Mucosa of descending colon (tissue), 3 donors: ENCODE results near the gene CLIC1. TPM values are rescaled to one million over a fixed set of nuclear protein-coding genes. Genes with fewer than 3 reads are reported as not detected.

ENCODE experiments used
- ATAC-seq: fragments of 200-7000 bp; cut with Tn5 transposase; one replicate; pipeline ENCODE4 v1.9.1; 2020; ENCODE audit warnings: mild to moderate bottlenecking, moderate library complexity
- DNase-seq, 3 donors: peaks; one replicate each; pipeline ENCODE4 v3.0.0-alpha.2; 2020
- H3K36me3 ChIP-seq: fragments of 200-600 bp; one replicate; pipeline ENCODE4 v1.8.0; 2021; ENCODE audit warnings: low read depth, mild to moderate bottlenecking
- H3K4me1 ChIP-seq: fragments of 200-600 bp; one replicate; pipeline ENCODE4 v1.8.0; 2021; ENCODE audit warnings: low read depth, mild to moderate bottlenecking
- H3K4me3 ChIP-seq: fragments of 200-600 bp; one replicate; pipeline ENCODE4 v1.8.0; 2021; ENCODE audit warnings: mild to moderate bottlenecking
- H3K9me3 ChIP-seq: fragments of 200-600 bp; one replicate; pipeline ENCODE4 v1.8.0; 2021; ENCODE audit warnings: mild to moderate bottlenecking
- CTCF ChIP-seq: fragments of 200-600 bp; IDR thresholded peaks from one replicate; pipeline ENCODE4 v1.8.0; 2022; ENCODE audit warnings: antibody characterized with exemption, mild to moderate bottlenecking
- intact Hi-C, 2 donors: fragments of 100-400 bp; cut with DNase I in 1 of 2; cut with micrococcal nuclease in 1 of 2; formaldehyde crosslinking; loops; one replicate each; pipeline versions ENCODE4 v1.11.0 to v1.11.1; 2022; cut with DNase I, micrococcal nuclease
- long read RNA-seq, 2 donors: library from polyadenylated mRNA; unstranded; transcript quantifications; one replicate each; pipeline ENCODE4 v2.0.0, GENCODE V29; 2019 to 2021
- total RNA-seq, 3 donors: library from RNA; stranded (reverse); fragmentation: NEBNext Ultra II Directional in 2 of 3; extraction: Animal tissue kit (Norgen Biotek cat#: 25700) in 2 of 3; gene quantifications; one replicate each; pipeline versions ENCODE4 v1.2.1 to v1.2.4, GENCODE V29; 2021 to 2023
- donor health status: DM: no; HTN: no; CAD: no; lungs with moderate emphysema.
- donor health status: DM: no; HTN: no; CAD: no.
- donor health status: DM: no; HTN: yes; CAD: no.

CLIC1 gene
- 100 to 1,000 TPM; 269 to 555 (median 441) TPM for total RNA-seq
- long read RNA-seq, donor 1, transcript CLIC1-208 (6 exons, 1,254 nt) = major isoform, 291 of 312 reads
- long read RNA-seq, donor 1, partial matches to known transcripts = 8 of 312 reads
- long read RNA-seq, donor 1, other reads (novel, unspliced or antisense) = 9 of 312 reads
- long read RNA-seq, donor 2, transcript CLIC1-208 (6 exons, 1,254 nt) = major isoform, 362 of 426 reads
- long read RNA-seq, donor 2, partial matches to known transcripts = 13 of 426 reads
- long read RNA-seq, donor 2, other reads (novel, unspliced or antisense) = 47 of 426 reads

- H3K4me1 ChIP-seq = peaks cover 37% of the 10 kb centered on the region
- H3K9me3 ChIP-seq = no peaks in the 10 kb centered on the region
- peak within 1 kb of the TSS; percentile 50 for H3K4me3 ChIP-seq
- DNase-seq (peak; percentile 91 to 94 (median 94)), ATAC-seq (peak; percentile 52)
- TF ChIP-seq CTCF = no peak
- intact Hi-C loops = no loop called here
- H3K36me3 ChIP-seq = peaks cover 7% of the 10 kb centered on the region
Measured at GRCh38 chr6:31736021-31736767, at the start of gene CLIC1. TSS of gene CLIC1 (minus strand) at chr6:31736530. CDS start at chr6:31736300, 230 bp downstream.

- ATAC-seq (no peak), DNase-seq (no peak)
- intact Hi-C loops = no loop called here
- Histone ChIP-seq H3K4me1 (no peaks in the 10 kb centered on the region), H3K9me3 (no peaks in the 10 kb centered on the region), H3K4me3 (no peak overlapping the region), H3K36me3 (peaks cover 3% of the 10 kb centered on the region)
- no peak for TF ChIP-seq CTCF
Measured at GRCh38 chr6:31785475-31785874, 49.1 kb upstream of the CLIC1 start.

- no peaks in the 10 kb centered on the region for H3K9me3 ChIP-seq
- H3K4me3 ChIP-seq = no peak overlapping the region
- no peak for DNase-seq
- no peak for ATAC-seq
- H3K4me1 ChIP-seq = no peaks in the 10 kb centered on the region
- H3K36me3 ChIP-seq = peaks cover 3% of the 10 kb centered on the region
- intact Hi-C loops = no loop called here
- TF ChIP-seq CTCF = no peak
Measured at GRCh38 chr6:31784098-31784925, 48.0 kb upstream of the CLIC1 start.

GRCh38 chr6:31782126-31782855 is 46.0 kb upstream of the CLIC1 start:
- no peak for ATAC-seq
- Histone ChIP-seq H3K9me3 (no peaks in the 10 kb centered on the region), H3K4me1 (peaks cover 2% of the 10 kb centered on the region), H3K4me3 (no peak overlapping the region), H3K36me3 (peaks cover 3% of the 10 kb centered on the region)
- no peak for DNase-seq
- intact Hi-C loops = no loop called here
- TF ChIP-seq CTCF = no peak
